GM18505 (cell line): ENCODE results near the gene TFDP3.

ENCODE experiments used
- ATAC-seq: cut with Tn5 transposase; IDR thresholded peaks from one replicate; pipeline ENCODE4 v1.9.1; 2021; ENCODE audit not compliant: unreplicated experiment
- POLR2A ChIP-seq: IDR thresholded peaks from 4 replicates; pipeline ENCODE4 v1.6.1; 2011; ENCODE audit warnings: borderline replicate concordance; ENCODE audit not compliant: insufficient read depth, insufficient read length; ENCODE audit errors: extremely low read depth

Gene TFDP3

GRCh38 chrX:133171962-133172708 is 46.0 kb downstream of the TFDP3 start:
- no peak for ATAC-seq

More at GRCh38 chrX:133171962-133172708, 46.0 kb downstream of the TFDP3 start:
- no peak for TF ChIP-seq POLR2A
